Smooth muscle cell (in vitro differentiated cells): ENCODE data around the gene ZNF367. TPM values are rescaled to one million over a fixed set of nuclear protein-coding genes. Genes with fewer than 3 reads are reported as not detected.
A peak's percentile ranks its signal among the peaks of the same experiment; 100 is the strongest.

Source experiments
- DNase-seq: peaks from one replicate; lab custom pipeline; 2025; ENCODE audit not compliant: unreplicated experiment; lab: John Stamatoyannopoulos, UW
- H2AFZ ChIP-seq: fragments of 200-600 bp; sonication (generic); 2 replicates; pipeline ENCODE4 v1.6.0; 2016; ENCODE audit warnings: antibody characterized with exemption, low read depth, mild to moderate bottlenecking
- H3F3A ChIP-seq: fragments of 200-600 bp; sonication (generic); 2 replicates; pipeline ENCODE4 v1.6.0; 2017; ENCODE audit warnings: antibody characterized with exemption, low read depth
- H3K27ac ChIP-seq: fragments of 200-600 bp; sonication (generic); 2 replicates; pipeline ENCODE4 v1.5.1; 2016; ENCODE audit warnings: low read depth, mild to moderate bottlenecking
- H3K27me3 ChIP-seq: fragments of 200-600 bp; sonication (generic); 2 replicates; pipeline ENCODE4 v1.6.1; 2016; ENCODE audit warnings: low read depth, mild to moderate bottlenecking
- H3K36me3 ChIP-seq: fragments of 200-600 bp; sonication (generic); 2 replicates; pipeline ENCODE4 v1.5.1; 2016; ENCODE audit warnings: low read depth
- H3K4me1 ChIP-seq: fragments of 200-600 bp; sonication (generic); 2 replicates; pipeline ENCODE4 v1.5.1; 2016; ENCODE audit warnings: low read depth
- H3K4me2 ChIP-seq: fragments of 200-600 bp; sonication (generic); 2 replicates; pipeline ENCODE4 v1.6.0; 2016; ENCODE audit warnings: mild to moderate bottlenecking
- H3K4me3 ChIP-seq: fragments of 200-600 bp; sonication (generic); 2 replicates; pipeline ENCODE4 v1.5.1; 2016; ENCODE audit warnings: mild to moderate bottlenecking
- H3K79me2 ChIP-seq: fragments of 200-600 bp; sonication (generic); 2 replicates; pipeline ENCODE4 v1.6.0; 2016; ENCODE audit warnings: low read depth, mild to moderate bottlenecking
- H3K9ac ChIP-seq: fragments of 200-600 bp; sonication (generic); 2 replicates; pipeline ENCODE4 v1.6.0; 2016; ENCODE audit warnings: low read depth
- H3K9me3 ChIP-seq: fragments of 200-600 bp; sonication (generic); replicated peaks from 2 replicates; pipeline ENCODE4 v1.5.1; 2016; ENCODE audit warnings: low read depth
- H4K20me1 ChIP-seq: fragments of 200-600 bp; sonication (generic); 2 replicates; pipeline ENCODE4 v1.6.0; 2016; ENCODE audit warnings: low read depth
- WGBS: methylation state at CpG from one replicate; pipeline ENCODE4 v1.1.7; 2016; ENCODE audit warnings: low lambda C conversion rate; 5-methylcytosine and 5-hydroxymethylcytosine counted together
- polyA plus RNA-seq: library from polyadenylated mRNA; unstranded; fragments of >200 nt; fragmentation: Nextera tagmentation; extraction: Ambion mirVana; gene quantifications from 2 replicates; pipeline ENCODE4 v1.2.1, GENCODE V29; 2016
- total RNA-seq: library from RNA; depleted of rRNA; stranded (reverse); fragments of >200 nt; gene quantifications from 2 replicates; pipeline ENCODE4 v1.2.3, GENCODE V29; 2014
- TF ChIP-seq, protein P1 (sequence below): fragments of 200-600 bp; sonication (generic); IDR thresholded peaks from 2 replicates; pipeline ENCODE4 v1.5.1; 2017; ENCODE audit warnings: borderline replicate concordance, mild to moderate bottlenecking, antibody characterized with exemption; ENCODE audit not compliant: insufficient read depth, poor library complexity, severe bottlenecking

The ZNF367 gene
- total and polyA plus RNA-seq, 2 experiments from 2014 or later = 2.8 to 3.2 TPM

DNA sequence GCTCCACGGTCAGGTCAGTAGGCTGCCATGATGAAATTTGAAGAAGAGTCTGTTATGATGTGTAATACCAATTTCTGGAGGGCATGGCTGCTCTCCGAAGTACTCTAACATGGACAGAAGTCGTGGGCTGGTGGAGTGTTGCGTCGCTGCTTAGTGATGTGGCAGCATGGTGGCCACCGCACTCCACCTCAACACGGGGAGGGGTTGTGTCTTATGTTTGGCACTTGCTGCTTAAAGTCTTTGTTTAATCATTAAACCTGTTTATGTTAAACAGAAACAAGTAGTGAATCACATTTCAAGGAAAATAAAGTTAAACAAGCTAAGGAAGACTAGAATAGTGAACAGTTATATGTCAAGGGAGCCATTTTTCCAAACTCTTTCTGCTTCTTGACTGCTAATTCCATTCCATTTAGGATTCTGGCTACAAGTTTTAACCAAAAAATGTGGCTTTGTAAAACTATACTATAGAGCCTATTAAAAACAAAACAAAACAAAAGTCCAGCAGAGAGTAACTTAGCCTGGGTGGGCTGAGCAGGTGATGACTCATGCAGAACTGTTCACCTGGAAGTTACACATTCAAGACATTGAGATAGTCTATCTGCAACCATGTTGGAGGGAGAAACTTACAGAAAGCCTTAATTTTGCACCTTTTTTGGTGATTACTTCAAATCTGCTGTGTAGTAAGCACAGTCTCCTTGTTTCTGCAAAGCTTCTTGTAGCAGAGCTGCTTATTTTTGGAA, 41.3 kb upstream of the ZNF367 start:
- peaks cover 5% of the 10 kb centered on the region for H3K79me2 ChIP-seq
- peaks cover 2% of the 10 kb centered on the region for H4K20me1 ChIP-seq
- DNase-seq = no peak
- H3K36me3 ChIP-seq = no peaks in the 10 kb centered on the region
- H3K9ac ChIP-seq = no peak overlapping the region
- H3K4me1 ChIP-seq = peaks cover 9% of the 10 kb centered on the region
- no peaks in the 10 kb centered on the region for H3F3A ChIP-seq
- no peaks in the 10 kb centered on the region for H3K27me3 ChIP-seq
- H3K9me3 ChIP-seq = no peaks in the 10 kb centered on the region
- no peak overlapping the region for H2AFZ ChIP-seq
- 98% methylated on average over 7 of the region's 7 CpGs for WGBS
- no peak overlapping the region for H3K4me2 ChIP-seq
- H3K4me3 ChIP-seq = no peak overlapping the region
- no peak overlapping the region for H3K27ac ChIP-seq
- TF ChIP-seq, protein P1, sequence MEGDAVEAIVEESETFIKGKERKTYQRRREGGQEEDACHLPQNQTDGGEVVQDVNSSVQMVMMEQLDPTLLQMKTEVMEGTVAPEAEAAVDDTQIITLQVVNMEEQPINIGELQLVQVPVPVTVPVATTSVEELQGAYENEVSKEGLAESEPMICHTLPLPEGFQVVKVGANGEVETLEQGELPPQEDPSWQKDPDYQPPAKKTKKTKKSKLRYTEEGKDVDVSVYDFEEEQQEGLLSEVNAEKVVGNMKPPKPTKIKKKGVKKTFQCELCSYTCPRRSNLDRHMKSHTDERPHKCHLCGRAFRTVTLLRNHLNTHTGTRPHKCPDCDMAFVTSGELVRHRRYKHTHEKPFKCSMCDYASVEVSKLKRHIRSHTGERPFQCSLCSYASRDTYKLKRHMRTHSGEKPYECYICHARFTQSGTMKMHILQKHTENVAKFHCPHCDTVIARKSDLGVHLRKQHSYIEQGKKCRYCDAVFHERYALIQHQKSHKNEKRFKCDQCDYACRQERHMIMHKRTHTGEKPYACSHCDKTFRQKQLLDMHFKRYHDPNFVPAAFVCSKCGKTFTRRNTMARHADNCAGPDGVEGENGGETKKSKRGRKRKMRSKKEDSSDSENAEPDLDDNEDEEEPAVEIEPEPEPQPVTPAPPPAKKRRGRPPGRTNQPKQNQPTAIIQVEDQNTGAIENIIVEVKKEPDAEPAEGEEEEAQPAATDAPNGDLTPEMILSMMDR = no peak

DNA sequence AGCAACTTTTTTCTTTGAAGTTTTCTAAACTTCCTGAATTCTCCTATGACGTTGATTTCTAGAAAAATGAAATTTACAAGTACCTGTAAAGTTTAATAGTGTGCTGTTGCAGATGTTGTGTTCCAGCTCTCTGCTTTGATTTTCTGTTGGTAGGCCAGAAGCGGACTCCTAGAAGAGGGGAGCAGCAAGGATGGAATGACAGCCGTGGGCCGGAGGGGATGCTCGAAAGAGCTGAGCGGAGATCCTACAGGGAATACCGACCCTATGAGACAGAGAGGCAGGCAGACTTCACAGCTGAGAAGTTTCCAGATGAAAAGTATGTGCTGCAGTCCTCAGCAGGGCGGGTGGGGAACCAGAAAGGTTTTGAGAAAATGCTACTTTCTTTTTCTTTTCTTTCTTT, 40.1 kb upstream of the ZNF367 start:
- Histone ChIP-seq H3K9ac (no peak overlapping the region), H3K4me3 (no peak overlapping the region), H3K4me2 (no peak overlapping the region), H3K27me3 (no peaks in the 10 kb centered on the region), H3F3A (no peaks in the 10 kb centered on the region), H3K27ac (no peak overlapping the region), H3K36me3 (no peaks in the 10 kb centered on the region), H3K9me3 (no peaks in the 10 kb centered on the region), H3K4me1 (peaks cover 9% of the 10 kb centered on the region), H4K20me1 (peaks cover 10% of the 10 kb centered on the region), H3K79me2 (peaks cover 15% of the 10 kb centered on the region), H2AFZ (no peak overlapping the region)
- 95% methylated on average over 8 of the region's 8 CpGs for WGBS
- TF ChIP-seq, protein P1 = no peak
- DNase-seq = no peak

DNA sequence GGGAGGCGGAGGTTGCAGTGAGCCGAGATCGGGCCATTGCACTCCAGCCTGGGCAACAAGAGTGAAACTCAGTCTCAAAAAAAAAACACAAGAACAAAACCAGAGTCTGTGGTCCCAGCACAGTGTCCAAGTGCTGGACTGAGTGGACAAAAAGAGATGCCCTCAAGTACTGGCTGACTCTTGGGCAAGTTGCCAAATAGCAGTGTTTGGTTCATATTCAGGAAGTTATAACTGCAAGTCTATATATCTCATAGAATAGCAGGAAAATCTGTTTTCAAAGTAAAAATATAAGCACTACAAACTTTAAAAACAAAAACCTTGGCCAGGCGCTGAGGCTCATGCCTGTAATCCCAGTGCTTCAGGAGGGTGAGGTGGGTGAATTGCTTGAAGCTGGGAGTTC, 39.1 kb upstream of the ZNF367 start:
- Histone ChIP-seq H3K4me1 (peaks cover 9% of the 10 kb centered on the region), H3K9me3 (no peaks in the 10 kb centered on the region), H3K9ac (no peak overlapping the region), H3K27me3 (no peaks in the 10 kb centered on the region), H3K27ac (no peak overlapping the region), H3K4me2 (no peak overlapping the region), H3K36me3 (no peaks in the 10 kb centered on the region), H2AFZ (no peak overlapping the region), H3F3A (no peaks in the 10 kb centered on the region), H3K4me3 (no peak overlapping the region), H3K79me2 (peaks cover 23% of the 10 kb centered on the region), H4K20me1 (peaks cover 16% of the 10 kb centered on the region)
- 94% methylated on average over 4 of the region's 4 CpGs for WGBS
- TF ChIP-seq, protein P1 = no peak
- no peak for DNase-seq

DNA sequence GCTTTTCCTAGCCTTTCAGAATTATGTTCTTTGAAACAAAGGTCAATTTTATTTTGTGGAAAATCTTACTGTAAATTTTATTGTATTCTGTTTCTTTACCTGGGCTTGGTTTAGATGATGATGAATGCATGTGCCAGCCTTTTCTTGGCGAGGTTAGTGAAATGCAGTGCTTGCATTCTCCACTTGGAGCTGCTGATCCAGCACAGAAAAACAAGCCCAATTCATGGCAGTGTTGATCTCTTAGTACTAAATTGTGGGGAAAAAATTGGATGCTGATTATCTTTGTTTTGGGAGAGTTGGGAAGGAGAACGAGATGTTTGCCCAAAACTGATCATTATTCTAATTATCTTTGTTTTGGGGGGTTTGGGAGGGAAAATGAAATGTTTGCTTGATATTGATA, 35.5 kb upstream of the ZNF367 start:
- 83% methylated on average over 2 of the region's 2 CpGs for WGBS
- no peak overlapping the region for H3K9ac ChIP-seq
- no peak overlapping the region for H3K4me3 ChIP-seq
- H3K27me3 ChIP-seq = no peaks in the 10 kb centered on the region
- no peaks in the 10 kb centered on the region for H3F3A ChIP-seq
- no peak overlapping the region for H3K27ac ChIP-seq
- H3K4me1 ChIP-seq = no peaks in the 10 kb centered on the region
- no peaks in the 10 kb centered on the region for H3K36me3 ChIP-seq
- H3K4me2 ChIP-seq = no peak overlapping the region
- H4K20me1 ChIP-seq = peaks cover 30% of the 10 kb centered on the region
- DNase-seq = no peak
- H3K79me2 ChIP-seq = peaks cover 37% of the 10 kb centered on the region
- no peaks in the 10 kb centered on the region for H3K9me3 ChIP-seq
- TF ChIP-seq, protein P1 = peak; percentile 13
- no peak overlapping the region for H2AFZ ChIP-seq
